Left renal cortex interstitium (tissue), 4 donors: Measurements from ENCODE around the gene KRTAP10-4. TPM values are rescaled to one million over a fixed set of nuclear protein-coding genes. Genes with fewer than 3 reads are reported as not detected.
"Not testable (repeated sequence)": the region's sequence is repeated elsewhere in the genome, so short reads cannot be mapped to it uniquely, and the experiment has no call there.

Experiments used
- DNase-seq, 4 donors: peaks; one replicate each; pipeline ENCODE4 v3.0.0-alpha.2; 2013; ENCODE audit warnings: low read depth in 4 of 4, low spot score in 2 of 4, missing footprints in 1 of 4
- polyA plus RNA-seq, 4 donors: library from polyadenylated mRNA; unstranded; fragments of 120-200 nt; gene quantifications; one replicate each; pipeline ENCODE4 v1.2.1, GENCODE V29; 2013; ENCODE audit not compliant: insufficient read length in 4 of 4

Gene KRTAP10-4
- polyA plus RNA-seq, 4 donors: not detected

DNA sequence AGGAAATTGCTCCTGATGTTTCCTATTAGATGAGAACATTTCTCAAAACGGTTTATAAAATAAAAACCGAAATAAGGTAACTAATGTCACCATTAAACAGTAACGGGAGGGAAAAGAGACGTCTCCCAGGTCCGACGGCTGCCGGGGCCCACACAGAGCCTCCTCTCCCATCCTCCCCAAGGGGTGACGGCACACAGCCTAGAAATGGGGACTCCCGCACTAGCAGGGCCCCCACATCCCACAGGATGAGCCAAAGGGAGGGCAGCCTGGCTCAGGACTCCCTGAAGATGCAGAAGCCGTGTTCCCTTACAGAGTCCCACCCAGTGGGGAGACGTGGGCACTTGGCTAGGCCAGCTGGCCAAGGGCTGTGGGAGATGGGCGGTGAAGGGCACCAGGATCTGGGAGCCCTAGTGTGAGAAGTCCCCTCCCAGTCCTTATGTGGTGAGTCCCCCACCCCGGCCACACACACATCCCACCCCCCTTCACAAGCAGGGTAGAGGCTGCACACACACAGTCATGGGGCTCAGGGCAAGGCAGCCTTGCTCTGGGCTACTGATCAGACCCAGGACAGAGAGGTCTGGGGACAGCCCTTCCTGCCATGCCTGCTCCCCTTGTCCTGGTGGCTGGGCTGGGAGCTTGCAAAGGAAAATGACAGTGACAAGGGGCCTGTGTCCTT is 18.2 kb upstream of the KRTAP10-4 start:
- no peak for DNase-seq

GRCh38 chr21:44556879-44557278 is 16.6 kb upstream of the KRTAP10-4 start:
- no peak for DNase-seq

- DNase-seq: no peak
These were observed 15.8 kb upstream of the KRTAP10-4 start for GRCh38 chr21:44557491-44558328.

DNA sequence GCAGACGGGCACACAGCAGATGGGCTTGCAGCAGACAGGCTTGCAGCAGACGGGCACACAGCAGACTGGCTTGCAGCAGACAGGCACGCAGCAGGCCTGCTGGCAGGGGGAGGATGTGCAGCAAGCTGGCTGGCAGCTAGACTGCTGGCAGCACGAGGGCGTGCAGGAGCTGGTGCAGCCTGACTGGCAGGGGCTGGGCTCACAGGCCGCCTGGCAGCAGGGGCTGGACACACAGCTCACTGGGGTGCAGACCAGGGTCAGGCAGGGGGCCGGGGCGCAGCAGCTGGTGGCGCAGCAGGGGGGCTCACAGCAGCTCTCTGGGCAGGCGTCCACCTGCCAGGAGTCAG is 15.2 kb upstream of the KRTAP10-4 start:
- DNase-seq: not testable (repeated sequence)

GRCh38 chr21:44558695-44559094 is 14.8 kb upstream of the KRTAP10-4 start, which contains the start of gene KRTAP10-3:
KRTAP10-3 (minus strand) TSS chr21:44558795; CDS start chr21:44558715, 80 bp downstream.
- no peak for DNase-seq

DNA sequence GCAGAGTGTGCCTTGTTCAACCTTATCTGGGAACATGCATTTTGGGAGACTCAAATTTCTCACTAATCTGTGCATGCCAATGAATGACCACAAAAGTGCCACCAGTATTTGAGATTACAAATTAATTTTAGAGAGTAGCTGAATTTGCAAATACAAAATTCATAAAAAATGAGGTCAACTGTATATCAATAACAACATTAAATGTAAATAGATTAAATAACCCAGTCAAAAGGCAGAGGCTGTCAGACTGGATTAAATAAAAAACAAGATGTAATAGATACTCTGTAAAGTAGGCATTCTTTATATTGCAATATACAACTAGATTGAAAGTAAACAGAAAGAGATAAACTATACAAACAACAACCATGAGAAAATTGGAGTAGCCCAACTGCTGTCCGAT is 9.4 kb upstream of the KRTAP10-4 start:
- DNase-seq: no peak

DNA sequence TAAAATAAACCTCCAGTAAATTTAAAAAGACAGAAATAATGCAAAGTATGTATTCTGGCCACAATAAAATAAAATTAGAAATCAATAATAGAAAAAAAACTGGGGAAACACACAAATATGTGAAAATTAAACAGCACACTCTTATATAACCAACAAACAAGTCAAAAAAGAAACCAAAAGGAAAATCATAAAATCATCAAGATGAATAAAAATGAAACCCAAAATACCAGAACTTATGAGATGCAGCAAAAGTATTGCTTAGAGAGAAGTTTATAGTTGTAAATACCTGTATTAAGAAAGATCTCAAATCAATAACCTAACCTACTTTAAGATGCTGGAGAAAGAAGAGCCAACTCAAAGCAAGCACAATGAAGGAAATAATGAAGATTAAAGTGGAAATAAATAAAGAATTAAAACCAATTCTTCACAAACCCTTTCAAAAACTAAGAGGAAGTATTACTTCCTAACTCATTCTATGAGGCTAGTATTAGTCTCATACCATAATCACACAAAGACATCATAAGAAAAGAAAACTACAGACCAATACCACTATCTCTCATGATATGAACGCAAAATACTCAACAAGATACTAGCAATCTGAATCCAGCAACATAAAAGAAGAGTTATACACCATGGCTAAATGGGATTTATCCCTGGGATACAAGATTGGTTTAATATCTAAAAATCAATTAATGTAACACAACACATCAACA is 8.5 kb upstream of the KRTAP10-4 start:
- no peak for DNase-seq

DNA sequence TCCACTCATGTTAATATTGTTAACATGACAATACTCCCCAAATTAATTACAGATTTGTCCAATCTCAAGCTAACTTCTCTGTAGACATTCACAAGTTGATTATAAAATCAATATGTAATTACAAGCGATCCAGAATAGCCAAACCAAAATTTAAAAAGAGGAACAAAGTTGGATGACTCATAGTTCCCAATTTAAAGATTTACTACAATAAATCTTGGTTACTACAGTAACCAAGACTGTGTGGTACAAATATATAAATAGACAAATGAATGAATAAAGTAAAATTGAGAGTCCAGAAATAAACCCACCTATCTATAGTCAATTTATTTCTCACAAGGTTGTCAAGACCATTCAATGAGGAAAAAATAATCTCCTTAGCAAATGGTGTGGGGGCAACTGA is 7.1 kb upstream of the KRTAP10-4 start:
- no peak for DNase-seq

DNA sequence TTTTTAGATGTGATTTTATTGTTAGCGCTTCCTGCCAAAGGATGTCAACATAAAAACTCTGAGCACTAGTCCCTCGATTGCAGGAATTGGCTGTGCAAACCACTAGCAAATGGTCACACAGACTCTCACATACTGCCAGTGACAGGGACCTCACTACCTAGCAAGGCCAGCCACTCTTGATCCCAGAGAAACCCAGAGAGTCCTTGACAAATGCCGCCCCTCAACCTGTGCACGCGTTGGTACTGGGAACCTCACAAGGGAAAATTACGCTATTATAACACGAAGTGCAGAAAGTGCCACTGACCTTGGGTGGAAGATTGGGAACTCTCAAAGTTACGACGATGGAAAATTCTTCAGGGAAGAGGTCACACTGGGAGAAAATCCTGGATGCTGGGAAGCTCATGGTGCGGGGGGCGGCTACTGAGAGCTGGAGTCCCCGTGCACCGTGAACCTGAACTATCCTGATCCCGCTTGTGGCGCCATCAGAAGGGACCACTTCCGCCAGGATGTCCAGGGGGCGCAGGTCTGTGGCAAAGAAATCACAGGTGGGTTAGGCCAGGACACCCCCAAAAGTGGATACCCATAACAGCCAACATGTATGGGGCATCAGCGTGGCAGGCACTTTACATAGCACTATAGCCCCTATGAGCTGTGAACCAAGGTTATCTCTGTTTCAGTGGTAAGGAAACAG is 5.9 kb upstream of the KRTAP10-4 start:
- no peak for DNase-seq

GRCh38 chr21:44568261-44568660 is 5.3 kb upstream of the KRTAP10-4 start:
- DNase-seq: no peak

DNA sequence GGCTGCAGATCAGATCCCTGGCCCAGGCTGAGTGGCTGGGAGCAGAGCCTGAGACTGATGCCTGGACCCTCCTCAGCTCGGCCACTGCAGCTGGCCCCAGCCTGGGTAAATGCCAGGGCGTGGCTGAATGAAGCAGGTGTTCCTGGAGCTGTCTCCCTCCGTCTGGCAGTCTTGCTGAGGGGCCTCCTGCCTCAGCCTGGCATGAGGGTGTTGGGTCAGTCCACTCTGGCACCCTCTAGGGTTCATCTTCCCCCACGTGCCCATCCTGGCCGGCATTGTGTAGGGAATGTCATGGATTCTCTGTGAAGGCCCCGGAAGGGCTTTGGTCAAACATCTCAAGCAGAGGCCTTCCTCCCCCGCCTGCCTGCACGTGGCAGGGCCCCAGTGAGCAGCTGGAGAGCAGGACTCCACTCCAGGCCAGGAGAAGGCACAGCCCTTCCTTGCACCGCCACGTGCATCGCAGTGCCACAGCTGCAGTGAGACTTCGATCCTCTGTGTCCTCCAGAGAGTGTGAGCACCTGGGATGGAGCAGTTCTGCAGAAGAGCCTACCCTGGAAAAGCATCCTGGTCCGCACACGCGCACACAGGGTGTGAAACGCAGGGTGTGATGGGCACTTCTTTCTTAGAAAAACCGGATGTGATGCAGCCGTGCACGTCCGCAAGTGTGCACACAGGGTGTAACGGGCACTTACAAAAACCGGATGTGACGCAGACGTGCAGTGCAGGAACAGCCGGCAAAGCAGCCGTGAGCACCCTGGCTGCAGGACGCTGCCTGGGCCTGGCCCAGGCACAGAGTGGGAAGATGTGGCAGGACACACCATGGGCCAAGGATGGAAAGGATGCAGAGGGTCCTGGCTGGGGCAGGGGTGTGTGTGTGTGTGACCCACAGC is 4.6 kb upstream of the KRTAP10-4 start:
- DNase-seq: no peak

DNA sequence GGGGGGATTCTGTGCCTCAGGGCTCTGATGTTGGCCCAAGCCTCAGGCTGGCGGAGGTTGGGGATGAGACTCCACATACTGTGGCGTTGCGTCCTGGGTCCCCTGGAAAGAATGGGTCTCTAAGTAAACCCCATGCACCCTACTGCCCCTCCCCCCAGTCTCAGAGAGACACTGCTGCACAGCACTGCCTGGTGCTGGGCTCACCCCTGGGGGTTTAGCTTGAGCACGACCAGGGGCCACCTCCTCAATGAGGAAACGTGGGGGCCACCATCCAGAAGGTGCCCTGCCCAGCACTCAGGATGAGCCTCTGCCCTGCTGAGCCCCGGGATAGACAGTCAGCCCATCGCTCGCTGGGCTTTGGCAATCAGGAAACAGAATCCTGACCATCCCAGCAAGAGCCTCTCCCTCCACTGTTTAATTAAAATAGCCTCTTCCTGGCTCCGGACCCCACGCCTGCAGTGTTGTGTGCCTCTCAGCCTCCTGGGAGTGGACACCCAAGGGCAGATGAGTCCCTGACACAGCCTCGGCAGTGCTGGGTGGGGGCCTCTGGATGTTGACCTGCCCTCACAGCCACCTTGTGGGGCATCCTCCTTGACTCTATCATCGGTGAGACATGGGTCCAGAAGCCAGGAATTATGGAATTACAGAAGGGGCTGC is 3.5 kb upstream of the KRTAP10-4 start:
- DNase-seq: no peak

DNA sequence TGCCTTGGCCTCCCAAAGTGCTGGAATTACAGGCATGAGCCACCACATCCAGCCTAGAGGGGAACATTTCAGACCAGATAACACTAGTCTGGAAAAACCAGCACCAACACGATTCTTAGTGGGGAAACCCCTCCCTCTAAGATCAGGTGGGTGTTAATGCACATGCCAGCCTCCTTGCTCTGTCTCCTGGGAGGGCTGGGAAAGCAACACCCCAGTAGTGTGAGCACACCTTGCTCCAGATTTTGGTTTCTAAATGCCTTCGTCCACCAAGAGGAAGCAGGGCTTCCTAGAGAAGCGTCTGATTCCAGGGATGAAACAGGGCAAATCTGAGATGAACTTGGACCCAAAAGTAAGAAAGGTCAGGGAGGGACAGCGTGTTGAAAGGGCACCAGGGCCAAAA is 2.2 kb upstream of the KRTAP10-4 start:
- no peak for DNase-seq

GRCh38 chr21:44571844-44572782 is 1.4 kb upstream of the KRTAP10-4 start:
- no peak for DNase-seq

GRCh38 chr21:44572959-44573583 is 458 bp upstream of the KRTAP10-4 start:
- DNase-seq: no peak

DNA sequence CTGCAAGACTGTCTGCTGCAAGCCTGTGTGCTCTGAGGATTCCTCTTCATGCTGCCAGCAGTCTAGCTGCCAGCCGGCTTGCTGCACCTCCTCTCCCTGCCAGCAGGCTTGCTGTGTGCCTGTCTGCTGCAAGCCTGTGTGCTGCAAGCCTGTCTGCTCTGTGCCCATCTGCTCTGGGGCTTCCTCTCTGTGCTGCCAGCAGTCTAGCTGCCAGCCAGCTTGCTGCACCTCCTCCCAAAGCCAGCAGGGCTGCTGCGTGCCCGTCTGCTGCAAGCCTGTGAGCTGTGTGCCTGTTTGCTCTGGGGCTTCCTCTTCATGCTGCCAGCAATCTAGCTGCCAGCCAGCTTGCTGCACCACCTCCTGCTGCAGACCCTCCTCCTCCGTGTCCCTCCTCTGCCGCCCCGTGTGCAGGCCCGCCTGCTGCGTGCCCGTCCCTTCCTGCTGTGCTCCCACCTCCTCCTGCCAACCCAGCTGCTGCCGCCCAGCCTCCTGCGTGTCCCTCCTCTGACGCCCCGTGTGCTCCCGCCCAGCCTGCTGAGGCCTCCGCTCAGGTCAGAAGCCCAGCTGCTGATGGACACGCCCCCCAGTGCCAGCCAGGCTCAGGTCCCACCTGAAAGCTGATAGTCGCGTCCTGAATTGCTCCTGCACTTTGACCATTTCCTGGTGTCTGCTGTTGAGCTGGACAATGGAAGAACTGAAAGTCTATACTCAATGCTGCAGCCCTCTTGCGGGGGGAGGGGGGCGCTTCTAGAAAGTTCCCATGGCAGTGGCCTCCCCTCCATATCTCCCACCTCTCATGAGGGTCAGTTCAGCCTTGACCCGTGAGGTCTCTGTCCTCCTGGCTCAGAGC is 1.2 kb downstream of the KRTAP10-4 start:
- DNase-seq: no peak
